ENCODE measurements around the gene KRT1. TPM values are rescaled to one million over a fixed set of nuclear protein-coding genes. Genes with fewer than 3 reads are reported as not detected.

The KRT1 gene
- total and polyA plus RNA-seq, 2 experiments from 2014 or later, result 0.13 TPM; not detected in 1

GRCh38 chr12:52677671-52678070, 2.5 kb downstream of the KRT1 start:
- WGBS (ENCODE audit: low lambda C conversion rate, missing lambda C conversion rate), result 71% methylated on average over 1 of the region's 1 CpG

GRCh38 chr12:52677126-52677525, 3.1 kb downstream of the KRT1 start:
- TF ChIP-seq EZH2phosphoT487 (IDR thresholded peaks at IDR 0.05; ENCODE audit: low read depth, severe bottlenecking, unreplicated experiment) (no peak), EZH2 (IDR thresholded peaks at IDR 0.05; ENCODE audit: borderline replicate concordance) (no peak)
- 85% methylated on average over 5 of the region's 5 CpGs for WGBS (ENCODE audit: low lambda C conversion rate, missing lambda C conversion rate)
- H3K27ac ChIP-seq, result no peak overlapping the region
- H3K4me2 ChIP-seq, result no peak overlapping the region
- H3K4me1 ChIP-seq (ENCODE audit: insufficient read depth), result no peaks in the 10 kb centered on the region
- DNase-seq (ENCODE audit: low spot score), result no peak
- no peaks in the 10 kb centered on the region for H3K36me3 ChIP-seq (replicated peaks; ENCODE audit: insufficient read depth, low read depth)
- H3K79me2 ChIP-seq, result no peaks in the 10 kb centered on the region
- H3K9me2 ChIP-seq (replicated peaks; ENCODE audit: insufficient read depth), result no peaks in the 10 kb centered on the region
- no peaks in the 10 kb centered on the region for H3K9me3 ChIP-seq (ENCODE audit: low read depth)
- H3K27me3 ChIP-seq, result peaks cover 30% of the 10 kb centered on the region
- no peaks in the 10 kb centered on the region for H4K20me1 ChIP-seq (ENCODE audit: insufficient read depth, poor library complexity, severe bottlenecking)
- H3K4me3 ChIP-seq, result no peak overlapping the region
- H2AFZ ChIP-seq, result no peak overlapping the region

More at GRCh38 chr12:52677671-52678070, 2.5 kb downstream of the KRT1 start:
- Histone ChIP-seq H3K4me3 (no peak overlapping the region), H3K79me2 (no peaks in the 10 kb centered on the region), H3K9me3 (ENCODE audit: low read depth) (no peaks in the 10 kb centered on the region), H4K20me1 (ENCODE audit: insufficient read depth, poor library complexity, severe bottlenecking) (no peaks in the 10 kb centered on the region), H3K4me2 (no peak overlapping the region), H2AFZ (no peak overlapping the region), H3K4me1 (ENCODE audit: insufficient read depth) (no peaks in the 10 kb centered on the region), H3K27me3 (peaks cover 32% of the 10 kb centered on the region), H3K9me2 (replicated peaks; ENCODE audit: insufficient read depth) (no peaks in the 10 kb centered on the region), H3K36me3 (replicated peaks; ENCODE audit: insufficient read depth, low read depth) (no peaks in the 10 kb centered on the region), H3K27ac (no peak overlapping the region)
- TF ChIP-seq EZH2phosphoT487 (IDR thresholded peaks at IDR 0.05; ENCODE audit: low read depth, severe bottlenecking, unreplicated experiment) (no peak), EZH2 (IDR thresholded peaks at IDR 0.05; ENCODE audit: borderline replicate concordance) (no peak), CTCF (IDR thresholded peaks at IDR 0.05; ENCODE audit: poor library complexity) (no peak)
- no peak for DNase-seq (ENCODE audit: low spot score)

GRCh38 chr12:52676163-52676562, 4.0 kb downstream of the KRT1 start:
- Histone ChIP-seq H3K79me2 (no peaks in the 10 kb centered on the region), H3K9me2 (replicated peaks; ENCODE audit: insufficient read depth) (no peaks in the 10 kb centered on the region), H3K9me3 (ENCODE audit: low read depth) (no peaks in the 10 kb centered on the region), H4K20me1 (ENCODE audit: insufficient read depth, poor library complexity, severe bottlenecking) (no peaks in the 10 kb centered on the region), H3K4me1 (ENCODE audit: insufficient read depth) (no peaks in the 10 kb centered on the region), H3K27ac (no peak overlapping the region), H2AFZ (no peak overlapping the region), H3K4me2 (no peak overlapping the region), H3K27me3 (peaks cover 22% of the 10 kb centered on the region), H3K36me3 (replicated peaks; ENCODE audit: insufficient read depth, low read depth) (no peaks in the 10 kb centered on the region), H3K4me3 (no peak overlapping the region)
- DNase-seq (ENCODE audit: low spot score), result no peak
- WGBS (ENCODE audit: low lambda C conversion rate, missing lambda C conversion rate), result 85% methylated on average over 7 of the region's 7 CpGs
- no peak for TF ChIP-seq EZH2phosphoT487 (IDR thresholded peaks at IDR 0.05; ENCODE audit: low read depth, severe bottlenecking, unreplicated experiment)
- no peak for TF ChIP-seq EZH2 (IDR thresholded peaks at IDR 0.05; ENCODE audit: borderline replicate concordance)
- no peak for TF ChIP-seq CTCF (IDR thresholded peaks at IDR 0.05; ENCODE audit: poor library complexity)

GRCh38 chr12:52675301-52675701, 4.9 kb downstream of the KRT1 start:
- no peaks in the 10 kb centered on the region for H3K79me2 ChIP-seq

More at GRCh38 chr12:52675301-52675701, 4.9 kb downstream of the KRT1 start:
- peaks cover 21% of the 10 kb centered on the region for H3K27me3 ChIP-seq
- H2AFZ ChIP-seq, result no peak overlapping the region
- no peak overlapping the region for H3K27ac ChIP-seq
- no peak overlapping the region for H3K4me3 ChIP-seq
- H3K4me2 ChIP-seq, result no peak overlapping the region
- WGBS (ENCODE audit: low lambda C conversion rate, missing lambda C conversion rate), result 95% methylated on average over 23 of the region's 28 CpGs
- no peaks in the 10 kb centered on the region for H4K20me1 ChIP-seq (ENCODE audit: insufficient read depth, poor library complexity, severe bottlenecking)
- DNase-seq (ENCODE audit: low spot score), result no peak
- no peaks in the 10 kb centered on the region for H3K9me2 ChIP-seq (replicated peaks; ENCODE audit: insufficient read depth)
- TF ChIP-seq EZH2phosphoT487 (IDR thresholded peaks at IDR 0.05; ENCODE audit: low read depth, severe bottlenecking, unreplicated experiment) (no peak), EZH2 (IDR thresholded peaks at IDR 0.05; ENCODE audit: borderline replicate concordance) (no peak), CTCF (IDR thresholded peaks at IDR 0.05; ENCODE audit: poor library complexity) (no peak)
- no peaks in the 10 kb centered on the region for H3K9me3 ChIP-seq (ENCODE audit: low read depth)
- no peaks in the 10 kb centered on the region for H3K36me3 ChIP-seq (replicated peaks; ENCODE audit: insufficient read depth, low read depth)
- H3K4me1 ChIP-seq (ENCODE audit: insufficient read depth), result no peaks in the 10 kb centered on the region
